GM21576 (cell line): Measurements from ENCODE around the gene WDR11.

ENCODE experiments used
- ATAC-seq: cut with Tn5 transposase; IDR thresholded peaks from one replicate; pipeline ENCODE4 v1.9.1; 2021; ENCODE audit warnings: mild to moderate bottlenecking, moderate library complexity; ENCODE audit not compliant: unreplicated experiment

The WDR11 gene

DNA sequence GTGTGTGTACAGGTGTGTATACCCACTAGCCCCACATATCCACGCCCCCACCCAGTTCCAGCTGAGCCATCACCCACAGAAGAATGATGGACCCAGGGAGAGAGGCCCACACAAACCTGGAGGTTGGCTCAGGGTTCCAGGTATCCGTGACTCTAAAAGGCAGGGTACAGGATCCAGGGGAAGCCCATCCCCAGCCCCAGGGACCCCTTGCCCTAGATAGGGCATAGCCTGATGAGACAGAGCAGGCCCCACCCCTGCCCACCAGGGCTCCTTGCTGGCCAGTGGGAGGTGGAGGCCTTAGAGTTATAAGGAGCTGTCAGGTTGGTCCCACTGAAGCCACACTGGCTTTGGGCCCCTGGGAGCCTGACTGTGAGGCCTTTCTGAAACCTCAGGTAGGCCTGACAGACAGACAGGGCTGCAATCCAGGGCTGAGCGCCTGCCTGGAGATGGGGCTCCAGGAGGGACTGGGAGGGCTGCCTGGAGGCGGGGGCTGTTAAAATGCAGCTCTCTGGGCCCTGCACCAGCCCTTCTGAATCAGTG, 93.5 kb downstream of the WDR11 start:
- no peak for ATAC-seq

DNA sequence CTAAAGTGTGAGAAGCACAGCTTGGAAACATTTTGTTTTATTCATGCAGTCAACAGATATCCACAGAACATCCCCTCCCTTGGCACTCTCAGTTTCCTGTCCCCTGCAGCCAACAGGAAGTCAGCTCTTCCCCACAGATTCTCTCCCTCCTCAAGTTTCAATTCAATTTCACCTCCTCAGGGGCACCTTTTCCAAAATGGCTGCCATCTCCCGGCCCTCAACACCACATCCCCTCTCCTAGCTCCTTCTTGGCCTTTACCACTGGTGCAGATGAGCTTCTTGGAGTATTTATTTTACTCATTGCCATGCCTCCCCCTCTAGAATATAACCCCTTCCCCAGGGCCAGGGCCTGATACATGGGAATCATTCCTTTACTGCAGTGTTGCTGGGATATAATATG, 94.0 kb downstream of the WDR11 start:
- no peak for ATAC-seq

DNA sequence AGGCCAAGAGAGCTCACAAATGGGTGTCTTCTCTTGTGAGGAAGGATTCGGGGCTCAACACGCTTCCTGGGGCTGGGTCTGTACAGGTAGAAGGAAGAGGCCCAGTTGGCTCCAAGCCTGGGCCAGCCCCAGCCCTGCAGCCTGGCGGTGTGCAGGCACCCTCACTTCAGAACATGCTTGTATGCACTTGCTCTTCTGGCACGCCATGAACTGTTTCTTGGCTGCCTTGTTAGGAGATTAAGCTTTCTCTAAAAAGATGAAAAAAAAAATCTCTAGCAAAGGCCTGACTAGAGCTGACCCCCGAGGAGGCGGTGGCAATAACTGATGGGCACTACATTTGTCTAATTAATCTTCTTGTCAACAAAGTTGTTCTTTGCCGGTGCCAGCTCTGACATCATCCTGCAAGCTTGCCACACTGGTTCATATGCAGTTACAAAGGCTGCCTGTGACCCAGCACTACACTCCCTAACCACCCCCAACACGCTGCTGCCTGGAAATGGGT, 94.7 kb downstream of the WDR11 start:
- no peak for ATAC-seq

DNA sequence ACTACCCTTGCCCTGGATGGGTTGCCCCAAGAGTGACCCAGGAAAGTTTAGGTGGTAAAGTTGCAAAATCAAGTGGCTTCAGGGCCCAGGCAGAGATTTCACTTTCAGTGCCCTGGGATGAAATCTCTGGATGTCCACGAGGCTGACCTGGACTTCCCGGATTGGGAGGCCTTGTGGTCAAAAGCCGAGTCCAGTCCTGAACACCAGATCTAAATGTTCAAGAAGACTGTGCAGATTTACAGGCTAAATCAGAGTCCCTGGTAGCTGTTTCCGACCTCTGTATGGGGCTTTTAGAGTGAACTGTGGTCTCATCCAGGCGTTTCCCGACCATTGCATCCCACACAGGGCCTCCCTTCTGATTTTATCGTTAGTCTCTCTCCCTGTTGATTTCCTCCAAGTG, 95.3 kb downstream of the WDR11 start:
- ATAC-seq: no peak

DNA sequence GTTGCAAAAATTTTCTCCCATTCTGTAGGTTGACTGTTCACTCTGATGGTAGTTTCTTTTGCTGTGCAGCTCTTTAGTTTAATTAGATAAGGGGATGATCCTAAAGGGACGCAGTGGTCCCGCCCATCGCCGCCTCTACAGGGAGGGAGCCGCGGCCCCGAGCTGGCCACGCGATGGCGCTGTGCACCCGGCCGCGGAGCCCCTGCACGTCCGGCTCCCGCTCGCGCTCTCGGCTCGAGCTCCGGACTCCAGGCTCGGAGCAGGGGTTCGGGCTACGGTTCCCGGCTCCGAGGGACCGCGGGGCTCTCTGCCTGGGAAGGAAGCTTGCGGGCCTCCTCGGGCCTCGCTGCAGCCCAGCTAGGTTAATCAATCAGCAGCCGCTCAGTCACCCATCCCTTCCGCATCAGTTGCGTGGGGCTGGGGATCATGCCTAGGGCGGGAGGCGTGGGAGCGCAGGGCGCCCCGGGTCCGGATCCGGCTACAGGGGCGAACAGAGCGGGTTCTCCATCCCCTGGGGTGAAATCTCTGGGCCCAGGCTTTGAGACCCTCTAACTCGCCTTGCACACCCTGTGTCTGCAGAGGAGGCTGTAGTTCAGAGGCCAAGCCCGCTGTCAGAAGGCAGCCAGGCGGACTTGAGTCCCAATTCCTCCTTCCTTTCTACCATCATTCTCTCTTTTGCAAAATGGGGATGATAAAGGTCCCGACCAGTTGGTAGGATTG, 97.9 kb downstream of the WDR11 start:
- peak; percentile 91 for ATAC-seq

DNA sequence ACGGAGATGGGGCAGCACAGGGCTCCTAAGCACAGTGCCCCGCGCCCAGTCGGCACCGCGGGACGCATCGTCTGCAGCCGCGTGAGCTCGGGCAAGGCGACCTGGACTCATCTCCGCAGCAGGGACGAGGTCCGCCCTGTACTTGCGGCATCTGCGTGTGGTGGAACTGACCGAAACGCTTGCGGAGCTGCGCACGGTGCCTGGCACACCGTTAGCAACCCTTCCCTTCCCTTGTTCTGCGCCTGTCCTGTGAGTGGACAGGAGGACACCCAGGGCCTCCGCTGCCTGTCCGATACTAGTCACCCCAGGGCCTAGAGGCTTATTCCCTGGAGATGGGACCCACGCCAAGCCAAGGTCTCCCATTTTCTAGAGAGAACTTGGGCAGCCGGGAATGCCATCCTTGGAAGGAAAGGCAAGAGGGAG, 98.5 kb downstream of the WDR11 start:
- ATAC-seq: no peak

DNA sequence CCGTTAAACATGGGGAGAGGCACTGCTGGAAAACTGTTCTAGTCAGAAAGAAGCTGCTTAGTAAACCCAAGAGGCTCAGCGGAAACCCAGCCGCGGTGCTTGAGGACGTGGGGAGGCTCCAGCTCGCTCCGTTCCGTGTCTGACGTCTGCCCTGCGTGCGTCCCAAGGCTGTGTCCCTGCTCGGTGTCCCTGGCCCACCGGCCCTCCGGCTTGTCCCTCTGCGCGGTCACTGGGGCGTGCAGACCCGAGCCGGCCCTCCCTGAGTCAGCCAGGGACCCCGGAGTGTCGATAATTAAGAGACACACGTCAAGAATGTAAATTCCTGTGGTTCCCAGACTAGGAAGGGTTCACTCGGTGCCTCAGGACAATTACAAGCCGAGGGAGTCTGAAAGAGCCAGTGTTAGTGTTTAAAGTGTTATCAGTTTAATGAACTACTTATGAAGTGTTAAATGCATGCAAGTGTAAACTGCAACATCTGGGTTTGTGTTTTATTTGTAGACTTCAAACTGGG, 98.9 kb downstream of the WDR11 start:
- ATAC-seq: no peak

DNA sequence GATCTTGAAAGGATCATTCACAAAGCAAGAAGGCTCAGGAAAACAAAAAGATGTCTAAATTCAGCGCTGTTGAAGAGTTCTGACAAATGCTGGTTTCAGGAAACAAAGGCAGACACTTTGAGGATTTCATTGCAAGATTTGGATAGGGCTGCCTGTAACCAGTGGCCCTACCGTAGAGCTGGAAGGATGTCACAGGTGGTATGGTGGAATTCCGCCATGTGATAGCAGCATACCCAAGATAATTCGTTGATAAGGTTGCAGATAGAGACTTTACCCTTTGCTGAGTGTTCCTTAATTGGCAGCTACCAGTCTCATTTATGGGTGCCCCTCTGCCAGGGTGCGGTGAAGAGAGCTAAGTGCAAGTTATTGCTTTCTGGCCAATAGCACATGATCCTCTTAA, 100.1 kb downstream of the WDR11 start:
- no peak for ATAC-seq

DNA sequence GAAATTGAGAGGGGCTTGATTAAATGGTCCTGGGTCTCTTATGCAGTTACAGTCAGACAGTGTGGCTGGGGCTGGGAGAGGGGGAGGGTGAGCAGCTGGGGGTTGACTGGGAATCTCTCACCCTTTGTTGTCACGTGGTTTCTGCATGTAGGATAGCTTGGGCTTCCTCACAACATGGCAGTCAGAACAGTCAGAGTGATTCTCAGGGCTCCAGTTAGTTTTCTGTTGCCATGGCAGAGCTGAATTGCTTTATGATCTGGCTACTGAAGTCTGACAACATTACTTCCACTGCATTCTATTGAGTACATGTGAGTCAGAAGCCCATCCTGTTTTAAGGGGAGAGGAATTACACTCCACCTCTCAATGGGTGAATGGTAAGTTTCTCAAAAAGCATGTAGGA, 102.7 kb downstream of the WDR11 start:
- ATAC-seq: no peak
